RPMI7951 (cell line): ENCODE results near the gene ADGRD2. TPM values are rescaled to one million over a fixed set of nuclear protein-coding genes. Genes with fewer than 3 reads are reported as not detected.
A peak's percentile ranks its signal among the peaks of the same experiment; 100 is the strongest.
"Not testable (repeated sequence)": the region's sequence is repeated elsewhere in the genome, so short reads cannot be mapped to it uniquely, and the experiment has no call there.

ENCODE experiments used
- DNase-seq: peaks from one replicate; pipeline ENCODE4 v3.0.0-alpha.2; 2012; ENCODE audit warnings: low read depth
- total RNA-seq: library from RNA; depleted of rRNA; stranded (reverse); fragments of >200 nt; shearing (Covaris generic); gene quantifications from 2 replicates; pipeline ENCODE4 v1.2.3, GENCODE V29; 2014; rRNA removed

The ADGRD2 gene
- not detected in 2 replicates for total RNA-seq

- no peak for DNase-seq
Measured at GRCh38 chr9:124450241-124450924, at the start of gene ADGRD2. Gene ADGRD2 (plus strand): TSS chr9:124450451. CDS start chr9:124451667, 1,216 bp downstream.

GRCh38 chr9:124403246-124403645, 47.0 kb upstream of the ADGRD2 start:
- DNase-seq, result no peak

GRCh38 chr9:124409410-124409809, 40.8 kb upstream of the ADGRD2 start:
- DNase-seq, result no peak

DNA sequence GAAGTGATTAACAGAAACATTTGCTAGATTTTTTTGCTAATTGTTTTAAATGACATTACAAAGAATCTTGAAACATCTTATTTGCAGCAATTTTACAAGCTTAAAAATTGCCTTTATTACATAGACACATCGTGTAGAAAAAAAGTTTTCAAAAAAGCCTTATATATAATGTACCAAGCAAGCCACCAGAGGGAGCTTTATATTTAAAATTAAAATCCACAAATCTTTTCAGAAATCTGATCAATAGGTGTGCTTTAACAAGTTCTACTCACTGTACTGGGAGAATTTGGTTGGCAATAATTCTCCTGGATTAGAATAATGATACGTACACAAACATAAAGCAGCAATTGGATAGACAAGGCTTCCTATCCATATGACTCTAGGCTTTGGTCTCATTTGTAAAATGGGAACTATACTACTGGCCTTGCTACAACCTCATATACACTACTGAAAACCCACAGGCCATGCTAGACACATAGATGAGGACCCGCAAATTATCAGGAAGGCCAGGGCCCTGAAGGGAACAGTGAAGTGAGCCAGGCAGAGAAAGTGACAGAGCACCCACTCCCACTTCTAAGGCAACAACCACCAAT, 39.8 kb upstream of the ADGRD2 start:
- DNase-seq, result no peak

DNA sequence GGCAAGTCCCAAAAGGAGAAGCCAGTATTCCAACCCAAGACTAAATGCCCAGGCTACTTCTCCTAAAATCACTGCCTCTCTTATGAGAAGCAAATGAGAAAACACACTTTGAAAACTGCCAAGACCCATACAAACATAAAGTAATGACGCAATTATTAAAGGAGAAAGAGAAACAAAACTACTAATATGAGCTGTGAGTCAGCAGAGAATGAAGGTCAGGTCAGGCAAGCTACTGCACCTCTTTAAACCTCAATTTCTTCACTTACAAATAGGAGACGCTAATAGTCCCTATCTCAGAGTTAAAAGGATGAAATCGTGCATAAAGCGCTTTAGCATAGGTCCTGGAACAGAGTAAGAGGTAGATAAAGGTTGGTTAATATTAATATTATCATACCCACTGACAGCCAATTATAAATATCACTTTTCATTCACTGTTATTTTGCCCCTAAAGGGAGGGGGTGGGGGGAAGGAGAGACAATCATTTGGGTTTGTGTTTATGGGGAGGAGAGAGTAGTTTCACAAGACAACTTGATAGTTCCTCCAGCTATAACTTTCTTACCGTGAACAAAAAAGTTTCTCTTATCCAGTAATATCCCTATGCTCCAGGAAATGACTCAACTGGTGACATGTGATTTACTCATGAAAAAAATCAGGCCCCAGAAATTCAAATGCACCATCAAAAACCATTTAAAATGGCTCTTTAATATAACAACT, 38.6 kb upstream of the ADGRD2 start:
- peak; percentile 62 for DNase-seq

DNA sequence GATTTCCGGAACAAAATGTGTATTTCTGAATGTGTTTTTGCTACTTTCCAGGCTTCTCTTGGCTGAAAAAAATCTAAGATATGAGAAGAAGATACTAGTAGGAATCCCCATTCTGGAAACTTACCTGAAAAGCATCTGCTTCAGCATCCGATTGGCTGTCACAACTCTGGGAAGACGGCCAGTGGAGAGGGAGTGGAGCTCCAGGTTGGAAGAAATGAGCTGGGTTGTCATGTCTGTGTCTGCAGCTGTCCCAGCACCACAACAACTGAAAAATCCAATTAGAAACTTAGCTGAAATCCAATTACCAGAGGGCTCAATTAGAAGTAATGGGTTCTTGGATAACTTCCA, 38.0 kb upstream of the ADGRD2 start:
- DNase-seq, result no peak

- DNase-seq, result no peak
Measured at GRCh38 chr9:124414612-124415011, 35.6 kb upstream of the ADGRD2 start.

GRCh38 chr9:124415102-124415851, 35.0 kb upstream of the ADGRD2 start, which contains the start of gene PSMB7:
Gene PSMB7 (minus strand): TSS chr9:124415442. CDS start chr9:124415425, 17 bp downstream.
- peak; percentile 91 for DNase-seq

DNA sequence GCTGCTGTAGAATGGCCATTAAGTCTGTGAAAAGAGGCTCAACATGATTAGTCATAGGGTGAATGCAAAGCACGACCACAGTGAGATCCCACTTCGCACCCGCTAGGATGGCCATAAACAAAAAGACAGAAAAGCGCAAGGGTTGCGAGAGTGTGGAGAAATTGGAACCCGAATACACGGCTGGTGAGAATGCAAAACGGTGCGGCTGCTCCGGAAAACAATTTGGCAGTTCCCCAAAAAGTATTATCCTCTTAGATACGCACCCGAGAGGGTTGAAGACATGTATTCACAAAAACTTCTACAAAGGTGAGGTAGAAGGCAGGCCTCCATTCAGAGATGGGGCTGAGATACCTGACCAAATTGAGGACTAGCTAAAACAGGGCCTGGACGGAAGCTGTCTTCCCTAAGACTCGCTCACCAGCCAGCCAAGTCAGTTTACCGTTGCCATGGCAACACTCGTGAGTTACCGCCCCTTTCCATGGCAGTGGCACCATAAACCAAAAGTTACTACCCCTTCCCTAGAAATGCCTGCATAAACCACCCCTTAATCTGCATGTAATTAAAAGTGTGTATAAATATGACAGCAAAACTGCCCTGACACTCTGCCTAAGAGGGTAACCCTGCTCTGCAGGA, 34.3 kb upstream of the ADGRD2 start:
- no peak for DNase-seq

GRCh38 chr9:124419832-124420489, 30.3 kb upstream of the ADGRD2 start:
- DNase-seq, result no peak

DNA sequence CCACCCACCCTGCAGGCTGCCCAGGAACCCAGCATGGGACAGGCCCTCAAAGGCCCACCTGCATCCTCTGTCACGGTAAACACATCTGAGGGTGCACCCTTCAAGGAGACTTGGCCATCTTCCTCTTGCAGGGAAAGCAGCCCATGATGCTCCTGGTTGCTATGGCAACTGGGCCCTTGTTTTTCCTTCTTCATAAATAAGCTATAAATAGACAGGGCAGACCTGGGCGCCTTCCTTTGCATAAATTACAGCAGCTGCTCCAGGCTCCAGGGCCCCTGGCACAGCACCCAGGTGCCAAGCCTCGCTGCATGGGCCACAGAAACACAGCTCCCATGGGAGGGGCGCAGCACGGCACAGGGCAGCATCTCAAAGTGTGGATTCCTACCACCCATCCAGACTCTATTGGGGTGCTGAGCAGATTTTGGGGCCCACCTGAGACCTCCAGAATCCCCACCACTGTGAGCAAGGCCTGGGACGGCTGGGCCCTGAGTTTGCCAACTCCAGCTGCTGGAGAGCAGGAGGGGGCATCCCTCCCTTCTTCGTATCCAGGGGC, 29.2 kb upstream of the ADGRD2 start:
- DNase-seq, result no peak

GRCh38 chr9:124423155-124423554, 27.1 kb upstream of the ADGRD2 start:
- DNase-seq, result no peak

DNA sequence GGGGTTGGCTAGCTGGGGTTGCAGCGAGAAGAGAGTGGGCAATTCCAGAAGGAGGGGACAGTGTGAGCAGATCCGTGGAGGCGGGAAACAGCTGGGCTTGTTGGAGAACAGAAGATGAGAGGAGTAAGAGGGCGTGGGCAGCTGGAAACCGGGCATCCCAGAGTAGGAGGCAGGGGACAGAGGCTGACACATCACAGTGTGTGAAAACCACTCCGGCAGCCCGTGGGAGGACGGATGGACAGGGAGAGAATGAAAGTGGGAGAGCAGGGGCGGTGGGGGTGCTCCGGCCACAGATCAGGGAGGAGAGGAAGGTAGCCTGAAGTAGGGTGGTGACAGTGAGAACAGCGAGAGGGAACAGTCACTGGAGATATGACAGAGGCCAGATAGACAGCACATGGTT, 26.7 kb upstream of the ADGRD2 start:
- DNase-seq, result no peak

- DNase-seq, result not testable (repeated sequence)
Measured at GRCh38 chr9:124425733-124426132, 24.5 kb upstream of the ADGRD2 start.

GRCh38 chr9:124426361-124426760, 23.9 kb upstream of the ADGRD2 start:
- no peak for DNase-seq

DNA sequence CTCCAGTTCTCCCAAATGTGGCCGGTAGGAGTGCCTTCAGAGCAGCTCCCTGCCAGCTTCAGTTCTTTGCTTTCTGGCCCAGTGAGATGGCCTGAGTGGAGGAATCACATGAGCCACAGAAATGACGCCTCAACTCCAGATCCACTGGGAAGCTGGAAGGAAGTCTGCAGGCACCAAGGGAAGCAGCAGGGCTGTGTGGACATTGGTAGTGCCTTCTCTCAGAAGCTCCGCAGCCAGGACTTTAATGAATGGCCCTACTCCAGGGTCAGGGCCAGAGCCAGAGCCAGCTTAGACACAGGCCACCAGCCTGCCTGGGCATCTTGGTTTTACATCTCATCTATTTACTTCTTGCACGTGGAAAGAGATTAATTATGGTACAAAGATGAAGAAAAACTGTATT, 23.0 kb upstream of the ADGRD2 start:
- DNase-seq, result no peak

DNA sequence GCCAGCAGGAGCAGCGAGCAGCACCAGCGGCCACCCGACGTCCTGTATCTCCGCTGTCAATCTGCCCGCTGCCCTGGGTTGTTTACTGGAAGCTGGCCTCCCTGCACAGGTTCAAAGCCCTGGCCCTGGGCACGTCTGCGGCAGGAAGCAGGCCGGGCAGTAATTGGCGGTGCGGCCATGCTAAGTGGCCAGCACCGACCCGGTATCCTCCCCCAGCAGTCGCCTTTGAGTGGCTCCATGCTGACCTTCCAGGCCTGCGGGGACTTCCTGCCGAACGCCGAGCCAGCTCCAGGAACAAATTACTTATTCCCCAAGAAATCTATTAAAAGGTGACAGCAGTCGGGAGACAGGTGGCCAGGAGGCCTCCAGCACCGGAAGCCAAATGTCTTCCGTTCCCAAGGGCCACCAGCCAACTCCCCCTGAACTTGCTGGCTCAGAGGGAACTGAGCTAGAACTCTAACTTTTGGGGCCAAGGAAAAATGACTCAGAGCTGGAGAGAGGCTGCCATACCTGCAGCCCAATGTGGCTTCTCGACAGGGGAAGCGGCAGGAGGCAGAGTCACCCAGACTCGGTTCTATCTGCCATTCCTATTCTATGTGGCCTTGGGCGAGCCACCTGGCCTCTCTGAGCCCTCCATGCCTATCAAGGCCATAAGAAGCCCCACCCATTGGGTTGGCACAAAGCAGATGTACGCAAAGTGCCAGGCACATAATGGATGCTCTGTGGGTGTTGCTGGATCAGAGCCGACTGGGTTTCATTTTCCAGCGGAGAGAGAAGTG, 21.3 kb upstream of the ADGRD2 start:
- peak; percentile 21 for DNase-seq

DNA sequence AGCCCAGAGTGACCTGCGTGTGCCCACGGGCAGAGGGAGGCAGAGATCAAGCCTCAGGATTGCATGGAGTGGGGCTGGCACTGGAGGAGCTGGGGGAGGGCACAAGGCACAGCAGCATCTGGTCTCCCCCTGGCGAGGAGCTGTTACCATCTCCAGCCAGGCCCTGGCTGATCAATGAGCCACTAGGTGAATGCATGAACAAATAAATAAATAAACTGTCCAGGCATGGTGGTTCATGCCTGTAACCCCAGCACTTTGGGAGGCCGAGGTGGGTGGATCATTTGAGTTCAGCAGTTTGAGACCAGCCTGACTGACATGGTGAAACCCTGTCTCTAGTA, 20.8 kb upstream of the ADGRD2 start:
- peak; percentile 24 for DNase-seq

DNA sequence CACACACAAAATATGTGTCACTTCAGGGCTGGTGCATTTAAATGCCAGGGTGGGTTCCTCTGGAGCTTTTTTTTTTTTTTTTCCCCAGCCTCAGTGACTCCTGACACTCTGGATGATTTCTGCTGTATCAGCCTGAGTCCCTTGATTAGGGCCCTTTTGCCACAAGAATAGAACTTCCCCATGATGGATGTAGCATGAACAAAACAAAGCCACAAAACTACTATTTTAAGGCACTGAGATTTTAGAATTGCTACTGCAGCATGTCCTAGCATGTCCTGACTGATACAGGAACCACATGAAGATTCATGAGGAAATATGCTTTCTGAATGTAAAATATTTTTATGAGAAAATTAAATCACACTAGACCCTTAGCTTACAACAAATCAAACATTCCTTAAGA, 13.9 kb upstream of the ADGRD2 start:
- DNase-seq, result no peak

- no peak for DNase-seq
Measured at GRCh38 chr9:124437086-124437485, 13.2 kb upstream of the ADGRD2 start.
